K562 (cell line): ENCODE data around the gene ZNF804A. TPM values are rescaled to one million over a fixed set of nuclear protein-coding genes. Genes with fewer than 3 reads are reported as not detected.

Experiments used
- ATAC-seq: fragments of 200-7000 bp; cut with Tn5 transposase; 3 replicates; pipeline ENCODE4 v1.9.1; 2020; ENCODE audit warnings: moderate library complexity
- BruUV-seq: library from RNA; stranded (reverse); fragments of 400-500 nt; replicated peaks from 2 replicates; lab custom pipeline; 2021; lab: Mats Ljungman, UMichigan
- CTCF ChIA-PET: fragments of 300-600 bp; formaldehyde crosslinking; extraction: SDS; loops from one replicate; lab custom pipeline; 2021; ENCODE audit warnings: low intra/inter-chr PET ratio; lab: Yijun Ruan, JAX
- POLR2A ChIA-PET: fragments of 300-600, 350-650 bp; sonication (Branson Sonifier 250); formaldehyde crosslinking; extraction: SDS; loops from one replicate; lab custom pipeline; 2021; ENCODE audit warnings: antibody characterized with exemption, inconsistent platforms; lab: Yijun Ruan, JAX
- DNase-seq, 4 experiments: peaks; one replicate each; pipeline versions ENCODE4 v3.0.0 to v3.0.0-alpha.2; 2011 to 2018; ENCODE audit warnings: low spot score in 3 of 4, mixed read lengths in 3 of 4; ENCODE audit errors: extremely low read depth in 1 of 4
- FAIRE-seq: peaks from 2 replicates; lab custom pipeline; 2011; peaks lifted over from hg19 to GRCh38; lab: Jason Lieb, UNC
- H2AFZ ChIP-seq: 2 replicates; pipeline ENCODE4 v1.6.0; 2011; ENCODE audit warnings: low read depth, low read length, control low read depth, inconsistent platforms
- H3K27ac ChIP-seq: fragments of 200-600 bp; 3 replicates; pipeline ENCODE4 v1.8.0; 2011; ENCODE audit warnings: low read depth, mild to moderate bottlenecking, control low read depth, inconsistent platforms, low read length, moderate library complexity, mixed read lengths; ENCODE audit errors: extremely low read depth
- H3K27me3 ChIP-seq, 2 experiments: fragments of 300-600 bp in 1 of 2; 2 replicates in 1 of 2; 3 replicates in 1 of 2; pipeline versions ENCODE4 v1.6.0 to v1.8.0; 2011; ENCODE audit warnings: inconsistent platforms in 2 of 2, low read length in 2 of 2, mild to moderate bottlenecking in 1 of 2, mixed read lengths in 1 of 2, moderate library complexity in 1 of 2; ENCODE audit not compliant: control insufficient read depth in 2 of 2, insufficient read depth in 2 of 2
- H3K36me3 ChIP-seq: fragments of 300-600 bp; 3 replicates; pipeline ENCODE4 v1.8.0; 2011; ENCODE audit warnings: mild to moderate bottlenecking, low read length, inconsistent platforms; ENCODE audit not compliant: control insufficient read depth, insufficient read depth
- H3K4me1 ChIP-seq, 2 experiments: fragments of 200-600 bp in 1 of 2; replicated peaks in 1 of 2; 2 replicates in 1 of 2; 3 replicates in 1 of 2; pipeline versions ENCODE4 v1.5.1 to v1.8.0; 2011; ENCODE audit warnings: inconsistent platforms in 2 of 2, low read length in 2 of 2, mild to moderate bottlenecking in 1 of 2, mixed read lengths in 1 of 2, moderate library complexity in 1 of 2; ENCODE audit not compliant: control insufficient read depth in 2 of 2, insufficient read depth in 2 of 2
- H3K4me2 ChIP-seq: 2 replicates; pipeline ENCODE4 v1.6.1; 2011; ENCODE audit warnings: low read length, control low read depth, inconsistent platforms, mixed read lengths; ENCODE audit not compliant: insufficient read depth
- H3K4me3 ChIP-seq: fragments of 200-600 bp; sonication (generic), shearing (Covaris generic); 2 replicates; pipeline ENCODE4 v1.5.1; 2016; ENCODE audit warnings: control low read depth, inconsistent platforms
- H3K79me2 ChIP-seq: fragments of 200-600 bp; 3 replicates; pipeline ENCODE4 v1.8.0; 2011; ENCODE audit warnings: low read length, inconsistent platforms; ENCODE audit not compliant: control insufficient read depth, insufficient read depth
- H3K9ac ChIP-seq, 2 experiments: 2 replicates each; pipeline versions ENCODE4 v1.6.0 to v1.6.1; 2011; ENCODE audit warnings: low read depth in 2 of 2, low read length in 2 of 2, control low read depth in 1 of 2, inconsistent platforms in 1 of 2, mild to moderate bottlenecking in 1 of 2, mixed read lengths in 1 of 2; ENCODE audit not compliant: insufficient read depth in 1 of 2
- H3K9me1 ChIP-seq: one replicate; pipeline ENCODE4 v1.6.0; 2011; ENCODE audit warnings: inconsistent platforms, mild to moderate bottlenecking, low read length, moderate library complexity; ENCODE audit not compliant: control insufficient read depth, insufficient read depth
- H3K9me3 ChIP-seq: replicated peaks from 2 replicates; pipeline ENCODE4 v1.5.1; 2011; ENCODE audit warnings: low read depth, low read length, inconsistent platforms; ENCODE audit not compliant: control insufficient read depth, insufficient read depth
- H4K20me1 ChIP-seq: replicated peaks from 2 replicates; pipeline ENCODE4 v1.6.1; 2011; ENCODE audit warnings: low read length, inconsistent platforms, mixed read lengths; ENCODE audit not compliant: control insufficient read depth, insufficient read depth
- BHLHE40 ChIP-seq: IDR thresholded peaks from 2 replicates; pipeline ENCODE4 v1.6.1; 2011; ENCODE audit warnings: low read length, improper control_type of control experiment
- COPS2 ChIP-seq: fragments of 450-650 bp; conservative IDR thresholded peaks from 2 replicates; pipeline ENCODE4 v1.6.1; 2016; ENCODE audit warnings: mild to moderate bottlenecking, moderate library complexity
- DIDO1 ChIP-seq: fragments of 450-650 bp; IDR thresholded peaks from 2 replicates; pipeline ENCODE4 v1.6.1; 2016; ENCODE audit warnings: low read depth, missing biosample characterization, missing genetic modification characterization
- ETV6 ChIP-seq, 3 experiments: fragments of 150-350 bp in 1 of 3; sonication (generic) in 1 of 3; formaldehyde crosslinking in 1 of 3; IDR thresholded peaks; 2 replicates each; pipeline versions ENCODE4 v1.6.1 to v1.8.0; 2014 to 2022; ENCODE audit warnings: borderline replicate concordance in 2 of 3, low read depth in 2 of 3, antibody characterized with exemption in 1 of 3, low read length in 1 of 3, mild to moderate bottlenecking in 1 of 3, missing genetic modification reagents in 1 of 3
- GATA2 ChIP-seq: sonication (generic); formaldehyde crosslinking; IDR thresholded peaks from 2 replicates; pipeline ENCODE4 v1.4.0; 2020; ENCODE audit warnings: mild to moderate bottlenecking, missing genetic modification reagents
- HDAC8 ChIP-seq: fragments of 450-650 bp; IDR thresholded peaks from 2 replicates; pipeline ENCODE4 v1.6.1; 2016; ENCODE audit warnings: mild to moderate bottlenecking, missing genetic modification characterization, moderate library complexity, missing compliant biosample characterization
- HNRNPH1 ChIP-seq: fragments of 200-400 bp; formaldehyde crosslinking; optimal IDR thresholded peaks from 2 replicates; pipeline ENCODE3; 2017; ENCODE audit warnings: low read depth, mild to moderate bottlenecking, low read length, moderate library complexity
- HNRNPL ChIP-seq: fragments of 200-400 bp; formaldehyde crosslinking; IDR thresholded peaks from 2 replicates; pipeline ENCODE4 v1.6.1; 2017; ENCODE audit warnings: low read depth, mild to moderate bottlenecking, low read length
- MAZ ChIP-seq, 2 experiments: fragments of 450-650 bp in 1 of 2; sonication (generic) in 1 of 2; formaldehyde crosslinking; IDR thresholded peaks in 1 of 2; conservative IDR thresholded peaks in 1 of 2; 2 replicates each; pipeline versions ENCODE4 v1.4.0 to v1.5.0; 2020; ENCODE audit warnings: mild to moderate bottlenecking in 1 of 2, missing genetic modification reagents in 1 of 2
- NR4A1 ChIP-seq, 2 experiments: fragments of 250-450 bp in 1 of 2; fragments of 450-650 bp in 1 of 2; sonication (Bioruptor Pico) in 1 of 2; IDR thresholded peaks; 2 replicates each; pipeline versions ENCODE4 v1.4.0 to v1.6.1; 2016 to 2020; ENCODE audit warnings: mild to moderate bottlenecking in 2 of 2, missing compliant biosample characterization in 1 of 2, missing genetic modification characterization in 1 of 2, moderate library complexity in 1 of 2
- PURB ChIP-seq: sonication (generic); formaldehyde crosslinking; IDR thresholded peaks from 2 replicates; pipeline ENCODE4 v1.9.0; 2021; ENCODE audit warnings: low read depth, mild to moderate bottlenecking, missing genetic modification reagents
- RUNX1 ChIP-seq: sonication (generic); IDR thresholded peaks from 2 replicates; pipeline ENCODE4 v1.6.1; 2016; ENCODE audit warnings: antibody characterized with exemption, low read depth
- SP2 ChIP-seq: IDR thresholded peaks from 2 replicates; pipeline ENCODE4 v1.6.1; 2011; ENCODE audit warnings: mild to moderate bottlenecking, low read depth, low read length, moderate library complexity; ENCODE audit not compliant: poor library complexity, severe bottlenecking; ENCODE audit errors: extremely low read depth
- SRSF9 ChIP-seq: fragments of 200-400 bp; formaldehyde crosslinking; IDR thresholded peaks from 2 replicates; pipeline ENCODE4 v1.6.1; 2017; ENCODE audit warnings: low read depth, low read length, borderline replicate concordance
- TBP ChIP-seq: optimal IDR thresholded peaks from 2 replicates; pipeline ENCODE3; 2011; ENCODE audit warnings: low read depth, low read length, improper control_type of control experiment
- ZBTB17 ChIP-seq: fragments of 450-650 bp; formaldehyde crosslinking; IDR thresholded peaks from 2 replicates; pipeline ENCODE4 v1.4.0; 2020; ENCODE audit warnings: mild to moderate bottlenecking
- ZNF146 ChIP-seq: IDR thresholded peaks from one replicate; pipeline ENCODE4 v1.6.1; 2018; ENCODE audit warnings: missing compliant biosample characterization; ENCODE audit not compliant: unreplicated experiment
- ZNF311 ChIP-seq: fragments of 250-450 bp; sonication (Bioruptor Pico); IDR thresholded peaks from 2 replicates; pipeline ENCODE4 v1.4.0; 2020; ENCODE audit warnings: mild to moderate bottlenecking, moderate library complexity
- WGBS: fragments of 100-300 bp; shearing (Covaris generic); methylation state at CpG from one replicate; pipeline ENCODE4 v1.1.6; 2016; ENCODE audit warnings: low coverage, mixed read lengths; ENCODE audit not compliant: insufficient coverage; ENCODE audit errors: missing lambda C conversion rate; 5-methylcytosine and 5-hydroxymethylcytosine counted together
- in situ Hi-C: fragments of 300-500 bp; cut with MboI; formaldehyde crosslinking; loops from 4 replicates; pipeline ENCODE4 v1.15.0; 2018; ENCODE audit warnings: inconsistent platforms, mixed read lengths
- intact Hi-C: fragments of 100-400 bp; cut with micrococcal nuclease; formaldehyde crosslinking; loops from 2 replicates; pipeline ENCODE4 v1.14.2; 2022
- polyA plus RNA-seq, 8 experiments: library from polyadenylated mRNA; depleted of rRNA in 4 of 8; stranded (reverse) in 5 of 8; unstranded in 3 of 8; fragments of >200 nt; fragmentation: Nextera tagmentation in 2 of 8; fragmentation: Illumina TruSeq in 1 of 8; extraction: Ambion mirVana in 2 of 8; extraction: Trizol in 1 of 8; gene quantifications; 2 replicates each; pipeline versions ENCODE4 v1.2.1 to v1.2.3, GENCODE V29; 2011 to 2014; ENCODE audit warnings: inconsistent platforms in 1 of 8, missing spikeins in 1 of 8
- total RNA-seq, 7 experiments: library from RNA; depleted of rRNA in 6 of 7; stranded (reverse); fragments of >200 nt in 6 of 7; fragmentation: Illumina TruSeq in 2 of 7; extraction: Trizol in 2 of 7; gene quantifications; 2 replicates each; pipeline versions ENCODE4 v1.2.1 to v1.2.3, GENCODE V29; 2011 to 2021; ENCODE audit warnings: low replicate concordance in 1 of 7
- TF ChIP-seq, protein P1 (sequence below), 2 experiments: fragments of 450-650 bp in 1 of 2; sonication (generic) in 1 of 2; formaldehyde crosslinking; conservative IDR thresholded peaks; 2 replicates each; pipeline versions ENCODE4 v1.4.0 to v1.8.1; 2020 to 2022; ENCODE audit warnings: mild to moderate bottlenecking in 1 of 2, missing genetic modification reagents in 1 of 2
- TF ChIP-seq, protein P2 (sequence below): fragments of 450-650 bp; formaldehyde crosslinking; IDR thresholded peaks from 2 replicates; pipeline ENCODE4 v1.4.0; 2022; ENCODE audit warnings: mild to moderate bottlenecking, moderate library complexity

The ZNF804A gene
- total and polyA plus RNA-seq, 9 of the 15 experiments (the other 6 are each of a cell fraction or from before 2014, with no cell fraction given) = 0.01 to 1.2 (median 0.73) TPM

DNA sequence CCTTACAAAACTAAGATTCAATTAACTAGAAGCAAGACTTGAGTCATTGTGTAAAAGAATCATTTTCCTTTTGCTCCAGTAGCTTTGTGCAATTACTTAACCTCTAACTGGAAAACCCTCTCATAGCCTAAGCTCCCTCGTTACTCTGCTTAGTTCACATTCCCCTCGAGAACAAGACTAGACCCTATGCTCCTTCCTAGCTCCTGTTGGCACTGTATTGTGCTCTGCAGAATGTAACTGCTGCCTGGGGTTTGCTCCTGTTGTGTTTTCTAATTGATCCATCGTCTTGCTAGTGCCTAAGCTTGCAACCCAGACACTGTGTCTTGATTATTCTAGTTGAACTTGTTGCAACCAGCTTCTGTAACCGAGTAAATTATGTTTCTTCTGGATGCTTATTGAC, 347.0 kb downstream of the ZNF804A start:
- FAIRE-seq = no peak
- no peaks in the 10 kb centered on the region for H3K9me1 ChIP-seq
- 0% methylated on average over 4 of the region's 4 CpGs for WGBS

DNA sequence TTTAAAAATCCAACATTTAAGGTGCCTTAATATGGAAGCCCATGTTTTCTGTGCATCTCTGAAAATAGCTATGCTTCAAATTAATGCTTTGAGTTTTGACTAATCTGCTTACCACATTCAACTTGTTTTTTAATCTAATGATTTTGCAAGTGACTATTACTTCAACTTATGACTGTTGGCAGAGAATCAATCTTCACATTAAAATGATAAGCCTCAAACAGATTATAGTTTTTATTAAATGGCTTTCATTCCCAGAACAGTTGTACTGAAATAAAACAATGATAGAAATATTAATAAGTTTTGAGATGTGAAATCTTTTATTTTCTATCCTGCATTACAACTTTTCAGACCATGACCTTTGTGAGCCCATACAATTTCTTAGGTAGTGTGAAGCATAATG, 347.5 kb downstream of the ZNF804A start:
- ChIA-PET CTCF (no interaction called here), POLR2A (no interaction called here)
- Histone ChIP-seq H3K27ac (no peak overlapping the region), H3K27me3 (no peaks in the 10 kb centered on the region), H4K20me1 (no peaks in the 10 kb centered on the region), H3K4me2 (no peak overlapping the region), H3K9me3 (peaks cover 2% of the 10 kb centered on the region), H3K4me1 (no peaks in the 10 kb centered on the region), H3K79me2 (no peaks in the 10 kb centered on the region), H3K4me3 (no peak overlapping the region), H3K9me1 (no peaks in the 10 kb centered on the region), H3K36me3 (no peaks in the 10 kb centered on the region), H3K9ac (no peak overlapping the region), H2AFZ (no peak overlapping the region)
- FAIRE-seq (no peak), ATAC-seq (no peak), DNase-seq (no peak)
- in situ Hi-C loops = no loop called here
- intact Hi-C loops = no loop called here
- no TSS peak for BruUV-seq
- TF ChIP-seq ETV6 (IDR thresholded peaks at IDR 0.05; ENCODE audit: borderline replicate concordance in 1 of 2, low read depth in 2 of 2, low read length in 1 of 2) (no peak), ETV6 (CRISPR knock-in tag; IDR thresholded peaks at IDR 0.05; ENCODE audit: borderline replicate concordance) (no peak), HDAC8 (tag) (no peak), PURB (CRISPR knock-in tag) (no peak), SRSF9 (no peak), ZNF146 (CRISPR knock-in tag) (no peak), NR4A1 (CRISPR knock-in tag; IDR thresholded peaks at IDR 0.05) (no peak), NR4A1 (tag; IDR thresholded peaks at IDR 0.05) (no peak), ZNF311 (CRISPR knock-in tag) (no peak)
- TF ChIP-seq, protein P1, sequence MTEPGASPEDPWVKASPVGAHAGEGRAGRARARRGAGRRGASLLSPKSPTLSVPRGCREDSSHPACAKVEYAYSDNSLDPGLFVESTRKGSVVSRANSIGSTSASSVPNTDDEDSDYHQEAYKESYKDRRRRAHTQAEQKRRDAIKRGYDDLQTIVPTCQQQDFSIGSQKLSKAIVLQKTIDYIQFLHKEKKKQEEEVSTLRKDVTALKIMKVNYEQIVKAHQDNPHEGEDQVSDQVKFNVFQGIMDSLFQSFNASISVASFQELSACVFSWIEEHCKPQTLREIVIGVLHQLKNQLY (CRISPR knock-in tag; conservative IDR thresholded peaks at IDR 0.05) = no peak
- TF ChIP-seq, protein P2, sequence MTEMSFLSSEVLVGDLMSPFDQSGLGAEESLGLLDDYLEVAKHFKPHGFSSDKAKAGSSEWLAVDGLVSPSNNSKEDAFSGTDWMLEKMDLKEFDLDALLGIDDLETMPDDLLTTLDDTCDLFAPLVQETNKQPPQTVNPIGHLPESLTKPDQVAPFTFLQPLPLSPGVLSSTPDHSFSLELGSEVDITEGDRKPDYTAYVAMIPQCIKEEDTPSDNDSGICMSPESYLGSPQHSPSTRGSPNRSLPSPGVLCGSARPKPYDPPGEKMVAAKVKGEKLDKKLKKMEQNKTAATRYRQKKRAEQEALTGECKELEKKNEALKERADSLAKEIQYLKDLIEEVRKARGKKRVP = no peak

More for the DNA sequence above, 347.0 kb downstream of the ZNF804A start:
- ChIA-PET POLR2A (no interaction called here), CTCF (no interaction called here)
- no peak for DNase-seq
- Histone ChIP-seq H4K20me1 (no peaks in the 10 kb centered on the region), H3K9ac (no peak overlapping the region), H3K36me3 (no peaks in the 10 kb centered on the region), H3K79me2 (no peaks in the 10 kb centered on the region), H3K4me3 (no peak overlapping the region), H3K9me3 (peaks cover 2% of the 10 kb centered on the region), H3K4me1 (no peaks in the 10 kb centered on the region)
- intact Hi-C loops (no loop called here), in situ Hi-C loops (no loop called here)
- BruUV-seq = no TSS peak
- TF ChIP-seq TBP = no peak
- no peak for TF ChIP-seq MAZ (CRISPR knock-in tag; conservative IDR thresholded peaks at IDR 0.05 in 1 of 2, IDR thresholded peaks at IDR 0.05 in 1 of 2)
- no peak for TF ChIP-seq GATA2 (CRISPR knock-in tag)
- no peak for TF ChIP-seq HNRNPH1
- TF ChIP-seq DIDO1 (tag) = no peak
- TF ChIP-seq ZBTB17 (CRISPR knock-in tag) = no peak
- no peak for TF ChIP-seq COPS2
- no peak for TF ChIP-seq RUNX1
- no peak for TF ChIP-seq BHLHE40
- TF ChIP-seq HNRNPL = no peak
- TF ChIP-seq SP2 = no peak
- TF ChIP-seq, all 486 proteins: peak for 0
- H3K27ac ChIP-seq = no peak overlapping the region
- H2AFZ ChIP-seq = no peak overlapping the region
- no peak for ATAC-seq
- no peaks in the 10 kb centered on the region for H3K27me3 ChIP-seq
- H3K4me2 ChIP-seq = no peak overlapping the region
